Measurements from ENCODE around the gene ZNF143. TPM values are rescaled to one million over a fixed set of nuclear protein-coding genes. Genes with fewer than 3 reads are reported as not detected.
"Not testable (repeated sequence)": the region's sequence is repeated elsewhere in the genome, so short reads cannot be mapped to it uniquely, and the experiment has no call there.

Gene ZNF143
- total and polyA plus RNA-seq, 12 donors, result 6.1 to 28.8 (median 17.6) TPM

DNA sequence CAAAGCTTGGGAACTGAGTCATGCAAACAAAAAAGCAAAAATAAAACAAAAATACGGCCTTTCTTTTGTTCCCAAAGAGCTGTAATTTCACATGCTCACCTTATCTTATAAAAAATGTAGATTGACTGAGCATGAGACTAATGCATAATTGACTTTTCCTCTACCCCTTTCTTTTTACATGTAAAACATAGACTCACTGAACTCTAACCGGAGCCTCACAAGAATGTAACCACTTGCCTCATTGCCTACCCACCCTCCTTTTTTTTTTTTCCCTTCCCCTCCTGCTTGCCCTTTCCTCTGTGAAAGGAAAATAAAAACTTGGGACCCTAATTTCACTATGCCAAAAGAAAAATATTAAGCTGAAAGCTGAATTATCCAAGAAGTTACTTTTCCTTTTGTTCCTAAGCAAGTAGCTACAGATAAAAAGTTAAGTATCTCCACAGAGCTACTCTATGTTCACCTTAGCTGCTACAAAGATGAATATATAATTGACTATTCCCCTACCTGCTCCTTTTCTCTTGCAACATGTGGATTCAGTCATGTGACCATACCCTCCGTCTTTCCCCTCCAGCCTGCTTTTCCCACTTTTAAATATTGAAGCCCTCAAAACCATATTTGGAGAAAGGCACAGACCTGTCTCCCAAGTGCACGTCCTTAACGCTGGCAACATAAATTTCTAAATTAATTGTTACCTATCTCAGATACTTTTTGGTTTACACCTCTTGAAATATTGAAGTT, 73.1 kb downstream of the ZNF143 start:
- DNase-seq (no peak), ATAC-seq (no peak)
- no peaks in the 10 kb centered on the region for H3K9me3 ChIP-seq
- no peaks in the 10 kb centered on the region for H3K27me3 ChIP-seq
- peaks cover 2 to 24% (median 8%) of the 10 kb centered on the region in 9 donors for H3K4me1 ChIP-seq
- no peak overlapping the region for H3K27ac ChIP-seq
- TF ChIP-seq, protein P1, sequence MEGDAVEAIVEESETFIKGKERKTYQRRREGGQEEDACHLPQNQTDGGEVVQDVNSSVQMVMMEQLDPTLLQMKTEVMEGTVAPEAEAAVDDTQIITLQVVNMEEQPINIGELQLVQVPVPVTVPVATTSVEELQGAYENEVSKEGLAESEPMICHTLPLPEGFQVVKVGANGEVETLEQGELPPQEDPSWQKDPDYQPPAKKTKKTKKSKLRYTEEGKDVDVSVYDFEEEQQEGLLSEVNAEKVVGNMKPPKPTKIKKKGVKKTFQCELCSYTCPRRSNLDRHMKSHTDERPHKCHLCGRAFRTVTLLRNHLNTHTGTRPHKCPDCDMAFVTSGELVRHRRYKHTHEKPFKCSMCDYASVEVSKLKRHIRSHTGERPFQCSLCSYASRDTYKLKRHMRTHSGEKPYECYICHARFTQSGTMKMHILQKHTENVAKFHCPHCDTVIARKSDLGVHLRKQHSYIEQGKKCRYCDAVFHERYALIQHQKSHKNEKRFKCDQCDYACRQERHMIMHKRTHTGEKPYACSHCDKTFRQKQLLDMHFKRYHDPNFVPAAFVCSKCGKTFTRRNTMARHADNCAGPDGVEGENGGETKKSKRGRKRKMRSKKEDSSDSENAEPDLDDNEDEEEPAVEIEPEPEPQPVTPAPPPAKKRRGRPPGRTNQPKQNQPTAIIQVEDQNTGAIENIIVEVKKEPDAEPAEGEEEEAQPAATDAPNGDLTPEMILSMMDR (IDR thresholded peaks at IDR 0.05), result no peak
- H3K4me3 ChIP-seq, result no peak overlapping the region
- H3K36me3 ChIP-seq, result peaks cover 0 to 4% (median 0%) of the 10 kb centered on the region in 9 donors
- 81 to 90% methylated on average over 5 of the region's 5 CpGs for WGBS, 2 donors
- intact Hi-C loops (cut with DNase I), result loop anchor here in 7 of 10 donors (2.0 to 10.0 kb wide), 8 partner anchors 41 to 441 kb away; no protein-coding TSS in a partner anchor

DNA sequence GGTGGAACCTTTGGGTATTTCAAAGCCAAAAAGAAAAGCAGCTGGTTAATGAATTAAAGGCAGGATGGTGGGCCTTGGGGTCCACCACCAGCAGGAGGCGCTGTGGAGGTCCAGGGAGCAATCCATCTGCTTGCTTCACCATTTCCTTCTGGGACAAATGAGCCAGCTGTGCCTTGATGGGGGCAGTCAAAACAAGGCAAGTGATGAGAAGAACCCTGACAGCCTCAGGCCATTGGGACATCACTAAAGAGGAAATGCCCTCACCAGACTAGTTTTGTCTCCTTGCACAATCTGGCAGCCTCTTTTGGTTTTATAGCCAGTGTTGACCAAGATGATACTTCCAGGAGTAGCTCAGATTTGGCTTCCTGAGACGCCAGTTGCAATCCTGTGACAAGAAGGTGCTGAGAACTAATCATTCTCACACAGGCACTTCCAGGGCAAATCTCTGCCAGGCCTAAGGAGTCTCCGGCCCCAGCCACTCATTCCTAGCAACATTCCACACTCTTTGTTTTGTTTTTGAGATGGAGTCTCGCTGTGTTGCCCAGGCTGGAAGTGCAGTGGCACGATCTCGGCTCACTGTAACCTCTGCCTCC, 74.5 kb downstream of the ZNF143 start:
- TF ChIP-seq, protein P1 (IDR thresholded peaks at IDR 0.05), result peak; percentile 56 to 83 (median 75)
- ATAC-seq (peak in 7 of 8 donors; percentile 52 to 91 (median 74)), DNase-seq (peak; percentile 72 to 83)
- Histone ChIP-seq H3K4me1 (peaks cover 0 to 11% (median 0%) of the 10 kb centered on the region in 9 donors), H3K27ac (no peak overlapping the region), H3K36me3 (no peaks in the 10 kb centered on the region), H3K9me3 (no peaks in the 10 kb centered on the region), H3K4me3 (no peak overlapping the region), H3K27me3 (no peaks in the 10 kb centered on the region)
- 69 to 70% methylated on average over 6 of the region's 6 CpGs for WGBS, 2 donors
- intact Hi-C loops (cut with DNase I), result loop anchor here in 6 of 10 donors (2.0 to 10.0 kb wide), 10 partner anchors 40 to 440 kb away; no protein-coding TSS in a partner anchor

DNA sequence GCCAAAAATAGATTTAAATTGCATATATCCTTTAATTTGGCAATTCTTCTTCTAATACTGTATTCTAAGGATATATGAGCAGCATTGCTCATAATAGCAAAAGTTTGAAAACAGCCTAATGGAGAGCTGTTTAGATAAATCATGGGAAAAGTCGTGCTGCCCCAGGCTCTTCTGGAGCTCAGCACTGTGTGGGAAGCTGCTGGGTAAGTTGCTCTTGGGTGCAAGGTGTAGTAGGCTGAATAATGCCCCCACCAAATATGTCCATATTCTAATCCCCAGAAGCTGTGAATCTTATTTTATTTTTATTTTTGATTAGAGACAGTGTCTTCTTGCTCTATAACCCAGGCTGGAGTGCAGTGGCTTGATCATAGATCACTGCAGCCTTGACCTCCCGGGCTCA, 77.7 kb downstream of the ZNF143 start:
- no peak overlapping the region for H3K4me3 ChIP-seq
- ATAC-seq (no peak), DNase-seq (no peak)
- H3K9me3 ChIP-seq, result no peaks in the 10 kb centered on the region
- intact Hi-C loops (cut with DNase I), result loop anchor here in 6 of 10 donors (5.0 to 10.0 kb wide), 7 partner anchors 39 to 436 kb away; no protein-coding TSS in a partner anchor
- TF ChIP-seq, protein P1 (IDR thresholded peaks at IDR 0.05), result no peak
- H3K4me1 ChIP-seq, result peaks cover 0 to 10% (median 0%) of the 10 kb centered on the region in 9 donors
- no peaks in the 10 kb centered on the region for H3K36me3 ChIP-seq
- H3K27ac ChIP-seq, result no peak overlapping the region
- no peaks in the 10 kb centered on the region for H3K27me3 ChIP-seq
- WGBS, 2 donors, result 88 to 98% methylated on average over 2 of the region's 2 CpGs

DNA sequence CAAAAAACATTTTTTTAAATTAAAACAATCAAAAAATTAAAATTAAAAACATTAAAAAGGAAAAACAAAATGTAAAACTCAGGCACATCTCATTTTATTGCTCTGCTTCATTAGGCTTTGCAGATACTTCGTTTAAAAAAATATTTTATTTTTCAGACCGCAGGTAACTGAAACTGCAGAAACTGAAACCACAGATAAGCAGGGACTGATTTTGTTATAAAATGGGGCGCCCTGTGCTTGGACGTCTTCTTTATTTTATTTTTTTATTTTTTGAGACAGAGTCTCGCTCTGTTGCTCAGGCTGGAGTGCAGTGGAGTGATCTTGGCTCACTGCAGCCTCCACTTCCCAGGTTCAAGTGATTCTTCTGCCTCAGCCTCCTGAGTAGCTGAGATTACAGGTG, 88.4 kb downstream of the ZNF143 start:
- H3K36me3 ChIP-seq; H3K27ac ChIP-seq; H3K4me3 ChIP-seq; H3K9me3 ChIP-seq; DNase-seq; intact Hi-C loops (cut with DNase I); ATAC-seq; H3K27me3 ChIP-seq: not testable (repeated sequence)
- WGBS, 2 donors, result 93 to 94% methylated on average over 5 of the region's 5 CpGs
- peaks cover 0 to 13% (median 2%) of the 10 kb centered on the region in 9 donors for H3K4me1 ChIP-seq

All from heart right ventricle (tissue), 16 donors.